Keratinocyte (primary cell): ENCODE data around the gene SLC23A1. TPM values are rescaled to one million over a fixed set of nuclear protein-coding genes. Genes with fewer than 3 reads are reported as not detected.

Experiments used
- DNase-seq: peaks from one replicate; pipeline ENCODE4 v3.0.0-alpha.2; 2011; ENCODE audit warnings: low read depth, missing footprints, low spot score
- FAIRE-seq: peaks from 2 replicates; lab custom pipeline; 2011; peaks lifted over from hg19 to GRCh38; lab: Jason Lieb, UNC
- H2AFZ ChIP-seq: 2 replicates; pipeline ENCODE4 v1.6.0; 2012; ENCODE audit warnings: low read length, control low read depth, inconsistent platforms; ENCODE audit not compliant: control insufficient read depth
- H3K27ac ChIP-seq: 2 replicates; pipeline ENCODE4 v1.5.1; 2011; ENCODE audit warnings: low read length; ENCODE audit not compliant: control insufficient read depth, insufficient read depth
- H3K27me3 ChIP-seq: 3 replicates; pipeline ENCODE4 v1.6.0; 2011; ENCODE audit warnings: low read length; ENCODE audit not compliant: control insufficient read depth, insufficient read depth; ENCODE audit errors: extremely low read depth
- H3K36me3 ChIP-seq, 2 experiments: 2 replicates in 1 of 2; 3 replicates in 1 of 2; pipeline ENCODE4 v1.5.1; 2011; ENCODE audit warnings: low read length in 2 of 2, mild to moderate bottlenecking in 1 of 2; ENCODE audit not compliant: control insufficient read depth in 2 of 2, insufficient read depth in 2 of 2; ENCODE audit errors: extremely low read depth in 1 of 2
- H3K4me1 ChIP-seq: 3 replicates; pipeline ENCODE4 v1.5.1; 2011; ENCODE audit warnings: low read length; ENCODE audit not compliant: control insufficient read depth, insufficient read depth; ENCODE audit errors: extremely low read depth
- H3K4me2 ChIP-seq: 3 replicates; pipeline ENCODE4 v1.6.0; 2011; ENCODE audit warnings: low read depth, low read length; ENCODE audit not compliant: control insufficient read depth, insufficient read depth; ENCODE audit errors: extremely low read depth
- H3K4me3 ChIP-seq, 3 experiments: fragments of 200-600 bp in 1 of 3; sonication (generic) in 1 of 3; 2 replicates in 2 of 3; 3 replicates in 1 of 3; pipeline ENCODE4 v1.5.1; 2011 to 2016; ENCODE audit warnings: low read length in 3 of 3, mild to moderate bottlenecking in 3 of 3, control low read depth in 2 of 3, inconsistent platforms in 1 of 3, low read depth in 1 of 3, mixed read lengths in 1 of 3, mixed run types in 1 of 3, moderate library complexity in 1 of 3; ENCODE audit not compliant: control insufficient read depth in 2 of 3, insufficient read depth in 2 of 3; ENCODE audit errors: extremely low read depth in 1 of 3
- H3K79me2 ChIP-seq: 2 replicates; pipeline ENCODE4 v1.6.0; 2012; ENCODE audit warnings: low read length; ENCODE audit not compliant: control insufficient read depth, insufficient read depth
- H3K9ac ChIP-seq: 3 replicates; pipeline ENCODE4 v1.6.0; 2011; ENCODE audit warnings: low read length; ENCODE audit not compliant: control insufficient read depth, insufficient read depth; ENCODE audit errors: extremely low read depth
- H3K9me1 ChIP-seq: 3 replicates; pipeline ENCODE4 v1.6.0; 2011; ENCODE audit warnings: low read length; ENCODE audit not compliant: control insufficient read depth, insufficient read depth; ENCODE audit errors: extremely low read depth
- H3K9me3 ChIP-seq: 2 replicates; pipeline ENCODE4 v1.5.1; 2012; ENCODE audit warnings: low read depth, low read length; ENCODE audit not compliant: control insufficient read depth
- H4K20me1 ChIP-seq: 3 replicates; pipeline ENCODE4 v1.6.0; 2011; ENCODE audit warnings: low read length; ENCODE audit not compliant: control insufficient read depth, insufficient read depth; ENCODE audit errors: extremely low read depth
- EZH2 ChIP-seq: IDR thresholded peaks from one replicate; pipeline ENCODE4 v1.6.1; 2012; ENCODE audit warnings: inconsistent platforms, mild to moderate bottlenecking, low read length, moderate library complexity
- dilution Hi-C: fragments of 300-500 bp; cut with MboI; formaldehyde crosslinking; loops from one replicate; pipeline ENCODE4 v1.7.0; 2020; ENCODE audit warnings: low sequenced_read_pairs; ENCODE audit not compliant: extremely low pct_ligation_motif_present
- polyA plus RNA-seq, 5 experiments: library from polyadenylated mRNA; depleted of rRNA in 3 of 5; stranded (reverse) in 3 of 5; stranded (forward) in 1 of 5; unstranded in 1 of 5; fragments of >200 nt; gene quantifications; 1 replicate in 1 of 5; 2 replicates in 3 of 5; 3 replicates in 1 of 5; pipeline versions ENCODE4 v1.2.1 to v1.2.3, GENCODE V29; 2011 to 2012; ENCODE audit warnings: missing spikeins in 2 of 5, low read depth in 1 of 5, low replicate concordance in 1 of 5
- TF ChIP-seq, protein P1 (sequence below), 3 experiments: IDR thresholded peaks in 1 of 3; conservative IDR thresholded peaks in 1 of 3; optimal IDR thresholded peaks in 1 of 3; 2 replicates in 2 of 3; 3 replicates in 1 of 3; pipeline versions ENCODE3 to v1.5.1; 2011; ENCODE audit warnings: low read length in 3 of 3, mild to moderate bottlenecking in 3 of 3, moderate library complexity in 2 of 3, control low read depth in 1 of 3, inconsistent platforms in 1 of 3; ENCODE audit not compliant: insufficient read depth in 2 of 3; ENCODE audit errors: extremely low read depth in 1 of 3

SLC23A1 gene
- polyA plus RNA-seq, 1 donor (not counting 4 experiments of a cell fraction or from before 2014, with no cell fraction given), result not detected

- H4K20me1 ChIP-seq, result no peaks in the 10 kb centered on the region
- no peaks in the 10 kb centered on the region for H3K27me3 ChIP-seq
- H3K4me1 ChIP-seq, result no peaks in the 10 kb centered on the region
- no peaks in the 10 kb centered on the region for H3K79me2 ChIP-seq
- DNase-seq (no peak), FAIRE-seq (no peak)
- no peak for TF ChIP-seq EZH2
- TF ChIP-seq, protein P1, sequence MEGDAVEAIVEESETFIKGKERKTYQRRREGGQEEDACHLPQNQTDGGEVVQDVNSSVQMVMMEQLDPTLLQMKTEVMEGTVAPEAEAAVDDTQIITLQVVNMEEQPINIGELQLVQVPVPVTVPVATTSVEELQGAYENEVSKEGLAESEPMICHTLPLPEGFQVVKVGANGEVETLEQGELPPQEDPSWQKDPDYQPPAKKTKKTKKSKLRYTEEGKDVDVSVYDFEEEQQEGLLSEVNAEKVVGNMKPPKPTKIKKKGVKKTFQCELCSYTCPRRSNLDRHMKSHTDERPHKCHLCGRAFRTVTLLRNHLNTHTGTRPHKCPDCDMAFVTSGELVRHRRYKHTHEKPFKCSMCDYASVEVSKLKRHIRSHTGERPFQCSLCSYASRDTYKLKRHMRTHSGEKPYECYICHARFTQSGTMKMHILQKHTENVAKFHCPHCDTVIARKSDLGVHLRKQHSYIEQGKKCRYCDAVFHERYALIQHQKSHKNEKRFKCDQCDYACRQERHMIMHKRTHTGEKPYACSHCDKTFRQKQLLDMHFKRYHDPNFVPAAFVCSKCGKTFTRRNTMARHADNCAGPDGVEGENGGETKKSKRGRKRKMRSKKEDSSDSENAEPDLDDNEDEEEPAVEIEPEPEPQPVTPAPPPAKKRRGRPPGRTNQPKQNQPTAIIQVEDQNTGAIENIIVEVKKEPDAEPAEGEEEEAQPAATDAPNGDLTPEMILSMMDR (optimal IDR thresholded peaks at IDR 0.05 in 1 of 3, IDR thresholded peaks at IDR 0.05 in 1 of 3, conservative IDR thresholded peaks at IDR 0.05 in 1 of 3; ENCODE audit: extremely low read depth in 1 of 3, insufficient read depth in 2 of 3, low read length in 3 of 3), result no peak
- no peaks in the 10 kb centered on the region for H3K9me1 ChIP-seq
- peaks cover 0 to 4% of the 10 kb centered on the region in 2 experiments for H3K36me3 ChIP-seq
- H3K27ac ChIP-seq, result no peak overlapping the region
- no peak overlapping the region for H3K4me2 ChIP-seq
- H3K9ac ChIP-seq, result no peak overlapping the region
- no peak overlapping the region for H3K4me3 ChIP-seq
- dilution Hi-C loops, result no loop called here
- H3K9me3 ChIP-seq, result no peaks in the 10 kb centered on the region
- no peak overlapping the region for H2AFZ ChIP-seq
Observed at GRCh38 chr5:139335811-139336210, 47.3 kb downstream of the SLC23A1 start.

Other genes starting within 250 kb of the SLC23A1 start
- 39.9 to 48.2 TPM (median 45.4 TPM) in 3 replicates for gene SIL1, start 184.9 kb downstream of the SLC23A1 start, polyA plus RNA-seq
- 81.6 to 122 TPM (median 82.8 TPM) in 3 replicates for gene MATR3, start 89.6 kb downstream of the SLC23A1 start, polyA plus RNA-seq
- gene PAIP2, start 41.4 kb downstream of the SLC23A1 start, polyA plus RNA-seq, result 31.0 to 65.6 TPM (median 43.8 TPM) in 3 replicates
- gene MZB1, start 6.6 kb upstream of the SLC23A1 start, polyA plus RNA-seq, result 0.13 to 0.27 TPM in 2 of 3 replicates, not detected in the other
- gene PROB1, start 11.8 kb upstream of the SLC23A1 start, polyA plus RNA-seq, result 0.22 to 0.32 TPM (median 0.26 TPM) in 3 replicates
- gene SPATA24, start 20.8 kb upstream of the SLC23A1 start, polyA plus RNA-seq, result 2.7 to 4.9 TPM (median 4.0 TPM) in 3 replicates
- gene DNAJC18, start 56.2 kb upstream of the SLC23A1 start, polyA plus RNA-seq, result 3.0 to 6.6 TPM (median 3.6 TPM) in 3 replicates
- gene ECSCR, start 79.4 kb upstream of the SLC23A1 start, polyA plus RNA-seq, result not detected in 3 replicates
- gene SMIM33, start 87.7 kb upstream of the SLC23A1 start, polyA plus RNA-seq, result not detected in 3 replicates
- 25.2 to 38.1 TPM (median 26.0 TPM) in 3 replicates for gene STING1, start 99.5 kb upstream of the SLC23A1 start, polyA plus RNA-seq
- gene UBE2D2, start 178.0 kb upstream of the SLC23A1 start, polyA plus RNA-seq, result 49.8 to 127 TPM (median 65.7 TPM) in 3 replicates